Measurements from ENCODE around the gene TRAPPC10. TPM values are rescaled to one million over a fixed set of nuclear protein-coding genes. Genes with fewer than 3 reads are reported as not detected.

The TRAPPC10 gene
- total RNA-seq, 2 donors from 2014 or later = 10.9 to 26.4 TPM

GRCh38 chr21:43997766-43998742 is 14.1 kb upstream of the TRAPPC10 start:
- no peak for ATAC-seq
- intact Hi-C loops (cut with DNase I) = no loop called here
- H3K27ac ChIP-seq = no peak overlapping the region
- H3K27me3 ChIP-seq = no peaks in the 10 kb centered on the region
- WGBS, 2 donors = 71 to 80% methylated on average over 4 to 5 of the region's 5 CpGs
- DNase-seq = no peak
- no peak overlapping the region for H3K4me3 ChIP-seq
- H3K4me1 ChIP-seq = no peaks in the 10 kb centered on the region
- no peak for TF ChIP-seq CTCF (IDR thresholded peaks at IDR 0.05)
- no peak for TF ChIP-seq POLR2A (IDR thresholded peaks at IDR 0.05)
- no peaks in the 10 kb centered on the region for H3K9me3 ChIP-seq
- H3K36me3 ChIP-seq (replicated peaks in 1 of 2; ENCODE audit: insufficient read depth in 1 of 2, low read depth in 2 of 2) = no peaks in the 10 kb centered on the region

- 37 to 61% methylated on average over 5 to 7 of the region's 7 CpGs for WGBS, 2 donors
- intact Hi-C loops (cut with DNase I) = no loop called here
- TF ChIP-seq CTCF (IDR thresholded peaks at IDR 0.05) (no peak), POLR2A (IDR thresholded peaks at IDR 0.05) (no peak)
- no peak overlapping the region for H3K4me3 ChIP-seq
- no peak overlapping the region for H3K27ac ChIP-seq
- no peaks in the 10 kb centered on the region for H3K36me3 ChIP-seq (replicated peaks in 1 of 2; ENCODE audit: insufficient read depth in 1 of 2, low read depth in 2 of 2)
- no peak for DNase-seq
- ATAC-seq = no peak
- no peaks in the 10 kb centered on the region for H3K4me1 ChIP-seq
- no peaks in the 10 kb centered on the region for H3K27me3 ChIP-seq
- no peaks in the 10 kb centered on the region for H3K9me3 ChIP-seq
Measured at GRCh38 chr21:44000360-44000759, 11.7 kb upstream of the TRAPPC10 start.

GRCh38 chr21:44002511-44002910 is 9.6 kb upstream of the TRAPPC10 start:
- Histone ChIP-seq H3K9me3 (no peaks in the 10 kb centered on the region), H3K4me3 (no peak overlapping the region), H3K4me1 (no peaks in the 10 kb centered on the region), H3K27ac (no peak overlapping the region), H3K27me3 (no peaks in the 10 kb centered on the region), H3K36me3 (replicated peaks in 1 of 2; ENCODE audit: insufficient read depth in 1 of 2, low read depth in 2 of 2) (no peaks in the 10 kb centered on the region)
- TF ChIP-seq CTCF (IDR thresholded peaks at IDR 0.05) (no peak), POLR2A (IDR thresholded peaks at IDR 0.05) (no peak)
- WGBS, 2 donors = 77 to 83% methylated on average over 6 to 10 of the region's 10 CpGs
- DNase-seq (no peak), ATAC-seq (no peak)
- intact Hi-C loops (cut with DNase I) = no loop called here

- ATAC-seq (no peak), DNase-seq (no peak)
- intact Hi-C loops (cut with DNase I) = no loop called here
- Histone ChIP-seq H3K9me3 (no peaks in the 10 kb centered on the region), H3K27me3 (no peaks in the 10 kb centered on the region), H3K36me3 (replicated peaks in 1 of 2; ENCODE audit: insufficient read depth in 1 of 2, low read depth in 2 of 2) (no peaks in the 10 kb centered on the region), H3K4me3 (no peak overlapping the region), H3K27ac (no peak overlapping the region), H3K4me1 (no peaks in the 10 kb centered on the region)
- TF ChIP-seq POLR2A (IDR thresholded peaks at IDR 0.05) = no peak
- 77 to 83% methylated on average over 5 of the region's 5 CpGs for WGBS, 2 donors
Measured at GRCh38 chr21:44003307-44003966, 8.7 kb upstream of the TRAPPC10 start.

GRCh38 chr21:44005071-44005470 is 7.0 kb upstream of the TRAPPC10 start:
- TF ChIP-seq POLR2A (IDR thresholded peaks at IDR 0.05) (no peak), CTCF (IDR thresholded peaks at IDR 0.05) (no peak)
- no peaks in the 10 kb centered on the region for H3K27me3 ChIP-seq
- intact Hi-C loops (cut with DNase I) = no loop called here
- ATAC-seq (no peak), DNase-seq (no peak)
- no peak overlapping the region for H3K27ac ChIP-seq
- H3K4me1 ChIP-seq = no peaks in the 10 kb centered on the region
- no peak overlapping the region for H3K4me3 ChIP-seq
- WGBS, 2 donors = 84 to 88% methylated on average over 13 of the region's 13 CpGs
- no peaks in the 10 kb centered on the region for H3K36me3 ChIP-seq (replicated peaks in 1 of 2; ENCODE audit: insufficient read depth in 1 of 2, low read depth in 2 of 2)
- H3K9me3 ChIP-seq = no peaks in the 10 kb centered on the region
